ENCODE results near the gene SH3D19. TPM values are rescaled to one million over a fixed set of nuclear protein-coding genes. Genes with fewer than 3 reads are reported as not detected.

The SH3D19 gene
- total RNA-seq, 1 donor from 2014 or later, result 4.9 TPM

DNA sequence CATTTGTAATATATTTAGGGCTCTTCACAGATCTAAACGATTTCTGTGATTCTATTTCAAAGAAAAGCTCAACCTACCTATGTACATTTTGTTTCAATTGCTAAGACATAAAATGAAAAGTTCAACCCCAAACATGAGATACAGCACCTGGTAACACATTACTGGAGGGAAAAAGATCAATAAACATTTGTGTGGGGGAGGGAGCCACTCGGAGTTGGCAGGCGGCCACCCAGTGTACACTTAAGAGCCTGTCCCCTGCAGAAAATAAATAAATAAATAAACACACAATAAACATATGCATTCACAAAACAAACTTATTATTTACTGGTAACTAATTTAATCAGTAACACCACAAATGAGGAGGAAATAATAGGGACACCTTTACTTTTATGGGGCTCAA is 29.2 kb downstream of the SH3D19 start:
- Mint-ChIP-seq H3K36me3 (ENCODE audit: unreplicated experiment) (no peaks in the 10 kb centered on the region), H3K4me1 (ENCODE audit: low read depth, unreplicated experiment) (peaks cover 4% of the 10 kb centered on the region), H3K9me3 (ENCODE audit: unreplicated experiment) (peaks cover 4% of the 10 kb centered on the region), H3K27ac (ENCODE audit: unreplicated experiment) (no peak overlapping the region), H3K4me3 (ENCODE audit: unreplicated experiment) (no peak overlapping the region), H3K27me3 (ENCODE audit: unreplicated experiment) (no peaks in the 10 kb centered on the region)
- DNase-seq, result no peak
- TF ChIP-seq CTCF (IDR thresholded peaks at IDR 0.05; ENCODE audit: partially characterized antibody, unreplicated experiment), result no peak

DNA sequence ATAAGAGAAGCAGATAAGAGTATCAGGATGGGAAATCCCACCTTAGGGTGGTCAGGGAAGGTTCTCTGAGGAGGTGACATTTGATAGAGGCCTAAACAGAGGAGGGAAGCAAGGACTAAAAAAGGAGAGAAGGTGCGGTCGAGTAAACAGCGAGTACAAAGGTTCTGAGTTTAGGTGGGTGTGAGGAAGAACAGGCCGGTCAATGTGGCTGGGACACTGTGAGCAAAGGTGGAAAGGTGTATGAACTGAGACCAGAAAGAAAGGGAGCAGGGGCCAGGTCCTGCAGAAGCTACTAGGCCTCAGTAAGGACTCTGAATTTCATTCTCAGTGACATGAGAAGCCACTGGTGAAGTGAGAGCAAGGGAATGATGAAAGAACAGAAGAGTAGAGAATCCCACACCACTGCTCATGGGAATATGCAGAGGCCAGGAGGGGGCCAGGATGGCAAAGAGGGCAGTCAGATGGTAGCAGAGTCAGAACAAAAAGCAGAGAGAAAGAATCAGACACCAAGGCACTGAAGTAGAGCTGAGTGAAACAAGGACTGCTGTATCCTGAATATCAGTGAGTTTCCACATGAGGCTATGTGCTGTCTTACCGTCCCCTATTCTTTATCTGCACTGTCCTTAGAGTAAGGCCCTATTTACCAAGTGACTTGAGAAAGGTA is 30.4 kb downstream of the SH3D19 start:
- H3K36me3 Mint-ChIP-seq (ENCODE audit: unreplicated experiment), result no peaks in the 10 kb centered on the region
- DNase-seq, result no peak
- H3K4me1 Mint-ChIP-seq (ENCODE audit: low read depth, unreplicated experiment), result peaks cover 4% of the 10 kb centered on the region
- no peak overlapping the region for H3K4me3 Mint-ChIP-seq (ENCODE audit: unreplicated experiment)
- no peaks in the 10 kb centered on the region for H3K27me3 Mint-ChIP-seq (ENCODE audit: unreplicated experiment)
- peaks cover 4% of the 10 kb centered on the region for H3K9me3 Mint-ChIP-seq (ENCODE audit: unreplicated experiment)
- H3K27ac Mint-ChIP-seq (ENCODE audit: unreplicated experiment), result no peak overlapping the region
- TF ChIP-seq CTCF (IDR thresholded peaks at IDR 0.05; ENCODE audit: partially characterized antibody, unreplicated experiment), result no peak

GRCh38 chr4:151292038-151292437 is 33.4 kb downstream of the SH3D19 start:
- H3K4me3 Mint-ChIP-seq (ENCODE audit: unreplicated experiment), result no peak overlapping the region
- H3K36me3 Mint-ChIP-seq (ENCODE audit: unreplicated experiment), result no peaks in the 10 kb centered on the region
- no peak for TF ChIP-seq CTCF (IDR thresholded peaks at IDR 0.05; ENCODE audit: partially characterized antibody, unreplicated experiment)
- H3K9me3 Mint-ChIP-seq (ENCODE audit: unreplicated experiment), result peaks cover 2% of the 10 kb centered on the region
- DNase-seq, result no peak
- no peak overlapping the region for H3K27ac Mint-ChIP-seq (ENCODE audit: unreplicated experiment)
- peaks cover 4% of the 10 kb centered on the region for H3K4me1 Mint-ChIP-seq (ENCODE audit: low read depth, unreplicated experiment)
- no peaks in the 10 kb centered on the region for H3K27me3 Mint-ChIP-seq (ENCODE audit: unreplicated experiment)

DNA sequence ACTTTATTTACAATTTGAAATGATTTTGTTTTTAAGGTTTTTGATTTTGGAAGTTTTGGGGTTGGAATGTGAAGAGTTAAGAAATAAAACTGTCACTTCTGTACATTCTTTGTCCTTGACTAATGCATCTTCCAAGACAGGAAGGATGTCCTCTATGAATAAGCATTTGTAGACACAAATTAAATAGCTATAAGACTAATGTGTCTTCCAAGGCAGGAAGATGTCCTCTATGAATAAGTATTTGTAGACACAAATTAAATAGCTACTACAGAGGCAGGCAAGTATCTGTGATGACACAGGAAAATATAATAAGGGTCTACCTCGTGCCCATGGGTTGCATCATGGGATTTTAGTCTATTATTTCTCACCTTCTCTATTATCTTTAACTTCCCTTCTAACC is 33.9 kb downstream of the SH3D19 start:
- TF ChIP-seq CTCF (IDR thresholded peaks at IDR 0.05; ENCODE audit: partially characterized antibody, unreplicated experiment), result no peak
- Mint-ChIP-seq H3K4me1 (ENCODE audit: low read depth, unreplicated experiment) (peaks cover 4% of the 10 kb centered on the region), H3K27me3 (ENCODE audit: unreplicated experiment) (no peaks in the 10 kb centered on the region), H3K9me3 (ENCODE audit: unreplicated experiment) (peaks cover 2% of the 10 kb centered on the region), H3K36me3 (ENCODE audit: unreplicated experiment) (no peaks in the 10 kb centered on the region), H3K27ac (ENCODE audit: unreplicated experiment) (no peak overlapping the region), H3K4me3 (ENCODE audit: unreplicated experiment) (no peak overlapping the region)
- DNase-seq, result no peak

- Mint-ChIP-seq H3K36me3 (ENCODE audit: unreplicated experiment) (peaks cover 10% of the 10 kb centered on the region), H3K4me3 (ENCODE audit: unreplicated experiment) (no peak overlapping the region), H3K4me1 (ENCODE audit: low read depth, unreplicated experiment) (no peaks in the 10 kb centered on the region), H3K9me3 (ENCODE audit: unreplicated experiment) (peaks cover 4% of the 10 kb centered on the region), H3K27me3 (ENCODE audit: unreplicated experiment) (no peaks in the 10 kb centered on the region), H3K27ac (ENCODE audit: unreplicated experiment) (no peak overlapping the region)
- no peak for TF ChIP-seq CTCF (IDR thresholded peaks at IDR 0.05; ENCODE audit: partially characterized antibody, unreplicated experiment)
- no peak for DNase-seq
Observed at GRCh38 chr4:151287409-151287808, 38.0 kb downstream of the SH3D19 start.

All from glutamatergic neuron (in vitro differentiated cells).